ENCODE results near the gene CAPS.

DNA sequence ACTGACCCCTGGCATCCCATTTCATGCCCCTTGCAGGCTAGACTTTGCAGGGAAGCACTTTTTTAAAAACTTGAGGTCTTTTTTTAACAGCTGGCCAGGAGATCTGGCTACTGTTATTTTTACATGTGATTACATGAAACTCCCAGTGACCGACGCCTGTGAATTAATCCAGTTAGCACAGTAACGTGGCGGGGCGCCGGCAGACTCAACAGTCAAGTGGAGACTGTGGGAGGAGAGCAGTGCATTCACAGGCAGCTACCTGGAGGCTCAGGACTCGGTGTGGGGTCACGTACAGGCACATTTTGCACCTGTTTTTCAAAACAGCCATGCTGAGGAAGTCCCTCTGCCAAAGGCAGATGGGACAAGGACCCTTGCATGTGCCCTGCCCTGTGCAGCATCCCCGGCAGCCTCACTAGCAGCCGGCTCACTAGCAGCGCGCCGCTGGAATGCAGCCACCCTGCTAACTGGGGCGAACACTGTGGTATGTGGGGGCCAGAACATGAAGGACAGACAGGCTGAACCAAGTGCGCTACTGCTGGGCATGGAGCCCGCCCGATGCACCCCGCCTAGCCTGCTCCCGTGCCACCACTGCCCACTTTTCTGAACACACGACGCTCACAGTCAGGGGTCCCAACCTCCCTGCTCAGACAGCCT lies 18.7 kb downstream of the CAPS start:
- TF ChIP-seq, protein P1, sequence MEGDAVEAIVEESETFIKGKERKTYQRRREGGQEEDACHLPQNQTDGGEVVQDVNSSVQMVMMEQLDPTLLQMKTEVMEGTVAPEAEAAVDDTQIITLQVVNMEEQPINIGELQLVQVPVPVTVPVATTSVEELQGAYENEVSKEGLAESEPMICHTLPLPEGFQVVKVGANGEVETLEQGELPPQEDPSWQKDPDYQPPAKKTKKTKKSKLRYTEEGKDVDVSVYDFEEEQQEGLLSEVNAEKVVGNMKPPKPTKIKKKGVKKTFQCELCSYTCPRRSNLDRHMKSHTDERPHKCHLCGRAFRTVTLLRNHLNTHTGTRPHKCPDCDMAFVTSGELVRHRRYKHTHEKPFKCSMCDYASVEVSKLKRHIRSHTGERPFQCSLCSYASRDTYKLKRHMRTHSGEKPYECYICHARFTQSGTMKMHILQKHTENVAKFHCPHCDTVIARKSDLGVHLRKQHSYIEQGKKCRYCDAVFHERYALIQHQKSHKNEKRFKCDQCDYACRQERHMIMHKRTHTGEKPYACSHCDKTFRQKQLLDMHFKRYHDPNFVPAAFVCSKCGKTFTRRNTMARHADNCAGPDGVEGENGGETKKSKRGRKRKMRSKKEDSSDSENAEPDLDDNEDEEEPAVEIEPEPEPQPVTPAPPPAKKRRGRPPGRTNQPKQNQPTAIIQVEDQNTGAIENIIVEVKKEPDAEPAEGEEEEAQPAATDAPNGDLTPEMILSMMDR (IDR thresholded peaks at IDR 0.05; ENCODE audit: borderline replicate concordance, extremely low read depth, low read length, poor library complexity, severe bottlenecking) = no peak
- TF ChIP-seq EZH2 (IDR thresholded peaks at IDR 0.05; ENCODE audit: borderline replicate concordance, low read depth, low read length, severe bottlenecking) = no peak

Measured in DND-41 (cell line).